AG10803 (cell line): ENCODE results near the gene CHD1L.

ENCODE experiments used
- DNase-seq: peaks from one replicate; pipeline ENCODE4 v3.0.0; 2010; ENCODE audit warnings: low read depth
- H3K4me3 ChIP-seq: 2 replicates; pipeline ENCODE4 v1.5.1; 2011; ENCODE audit warnings: mild to moderate bottlenecking, low read length, control low read depth
- TF ChIP-seq, protein P1 (sequence below): conservative IDR thresholded peaks from 2 replicates; pipeline ENCODE4 v1.5.1; 2011; ENCODE audit warnings: mild to moderate bottlenecking, low read length, control low read depth, inconsistent platforms

The CHD1L gene

DNA sequence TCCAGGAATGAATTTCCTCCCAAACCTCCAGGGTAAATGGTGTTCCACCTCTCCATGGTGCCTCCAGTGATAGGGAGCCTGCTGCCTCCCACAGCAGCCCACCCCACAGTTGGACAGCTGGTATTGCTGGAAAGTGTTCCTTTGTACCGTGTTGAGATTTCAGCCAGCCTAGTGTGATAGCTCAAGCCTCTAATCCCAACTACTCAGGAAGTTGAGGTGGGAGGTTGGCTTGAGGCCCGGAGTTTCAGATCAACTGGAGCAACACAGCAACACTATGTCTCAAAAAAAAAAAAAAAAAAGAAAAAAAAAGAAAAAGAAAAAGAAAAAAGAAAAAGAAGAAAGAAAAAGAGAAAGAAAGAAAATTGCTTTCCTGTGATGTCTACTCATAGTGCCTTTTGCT is 96.1 kb downstream of the CHD1L start:
- TF ChIP-seq, protein P1, sequence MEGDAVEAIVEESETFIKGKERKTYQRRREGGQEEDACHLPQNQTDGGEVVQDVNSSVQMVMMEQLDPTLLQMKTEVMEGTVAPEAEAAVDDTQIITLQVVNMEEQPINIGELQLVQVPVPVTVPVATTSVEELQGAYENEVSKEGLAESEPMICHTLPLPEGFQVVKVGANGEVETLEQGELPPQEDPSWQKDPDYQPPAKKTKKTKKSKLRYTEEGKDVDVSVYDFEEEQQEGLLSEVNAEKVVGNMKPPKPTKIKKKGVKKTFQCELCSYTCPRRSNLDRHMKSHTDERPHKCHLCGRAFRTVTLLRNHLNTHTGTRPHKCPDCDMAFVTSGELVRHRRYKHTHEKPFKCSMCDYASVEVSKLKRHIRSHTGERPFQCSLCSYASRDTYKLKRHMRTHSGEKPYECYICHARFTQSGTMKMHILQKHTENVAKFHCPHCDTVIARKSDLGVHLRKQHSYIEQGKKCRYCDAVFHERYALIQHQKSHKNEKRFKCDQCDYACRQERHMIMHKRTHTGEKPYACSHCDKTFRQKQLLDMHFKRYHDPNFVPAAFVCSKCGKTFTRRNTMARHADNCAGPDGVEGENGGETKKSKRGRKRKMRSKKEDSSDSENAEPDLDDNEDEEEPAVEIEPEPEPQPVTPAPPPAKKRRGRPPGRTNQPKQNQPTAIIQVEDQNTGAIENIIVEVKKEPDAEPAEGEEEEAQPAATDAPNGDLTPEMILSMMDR, result no peak
- H3K4me3 ChIP-seq, result no peak overlapping the region
- DNase-seq, result no peak

DNA sequence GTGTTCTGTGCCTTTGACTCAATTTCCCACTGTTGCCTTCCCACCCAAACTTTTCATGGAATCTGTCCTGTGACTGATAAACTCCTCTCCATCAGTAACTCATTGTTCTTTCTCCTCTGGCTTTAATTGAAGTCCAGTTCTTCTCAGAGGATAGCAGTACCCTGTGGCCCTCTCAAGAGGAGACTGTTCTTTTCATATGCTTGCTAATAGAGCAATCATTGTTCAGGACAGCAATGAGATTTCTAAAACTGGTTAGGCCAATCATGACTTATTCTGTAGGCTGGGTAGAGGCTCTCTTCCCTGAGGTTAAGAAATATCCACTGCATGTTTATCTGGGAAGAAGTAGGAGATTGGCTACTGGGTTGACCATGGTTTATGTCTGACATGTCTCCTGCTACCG is 98.8 kb downstream of the CHD1L start:
- H3K4me3 ChIP-seq, result no peak overlapping the region

More for the DNA sequence above, 98.8 kb downstream of the CHD1L start:
- TF ChIP-seq, protein P1, result no peak
- DNase-seq, result no peak
